NCI-H1694 (cell line): ENCODE measurements around the gene ACTR8.

Experiments
- DNase-seq: peaks from one replicate; lab custom pipeline; 2025; lab: John Stamatoyannopoulos, UW

Gene ACTR8

GRCh38 chr3:53835257-53835656, 46.7 kb downstream of the ACTR8 start:
- no peak for DNase-seq

- DNase-seq, result no peak
Observed at GRCh38 chr3:53834429-53835095, 47.4 kb downstream of the ACTR8 start.

GRCh38 chr3:53833700-53834099, 48.3 kb downstream of the ACTR8 start:
- no peak for DNase-seq

GRCh38 chr3:53833053-53833645, 48.8 kb downstream of the ACTR8 start:
- DNase-seq, result no peak

GRCh38 chr3:53830944-53831343, 51.0 kb downstream of the ACTR8 start:
- DNase-seq, result no peak

- DNase-seq, result no peak
Observed at GRCh38 chr3:53829605-53830004, 52.3 kb downstream of the ACTR8 start.

- no peak for DNase-seq
Observed at GRCh38 chr3:53828581-53828980, 53.4 kb downstream of the ACTR8 start.

GRCh38 chr3:53826048-53826447, 55.9 kb downstream of the ACTR8 start:
- no peak for DNase-seq

- no peak for DNase-seq
Observed at GRCh38 chr3:53824795-53825194, 57.2 kb downstream of the ACTR8 start.

GRCh38 chr3:53823956-53824657, 57.8 kb downstream of the ACTR8 start:
- no peak for DNase-seq

GRCh38 chr3:53823026-53823955, 58.7 kb downstream of the ACTR8 start:
- DNase-seq, result no peak

- DNase-seq, result no peak
Observed at GRCh38 chr3:53822331-53822741, 59.6 kb downstream of the ACTR8 start.

- no peak for DNase-seq
Observed at GRCh38 chr3:53821631-53822121, 60.3 kb downstream of the ACTR8 start.

GRCh38 chr3:53820756-53821580, 61.0 kb downstream of the ACTR8 start:
- DNase-seq, result no peak

GRCh38 chr3:53820084-53820483, 61.9 kb downstream of the ACTR8 start:
- DNase-seq, result no peak

- no peak for DNase-seq
Observed at GRCh38 chr3:53819163-53819868, 62.6 kb downstream of the ACTR8 start.

- DNase-seq, result no peak
Observed at GRCh38 chr3:53818221-53819162, 63.5 kb downstream of the ACTR8 start.

- DNase-seq, result no peak
Observed at GRCh38 chr3:53817809-53818208, 64.1 kb downstream of the ACTR8 start.

GRCh38 chr3:53817211-53817610, 64.7 kb downstream of the ACTR8 start:
- DNase-seq, result no peak
